Esophagus squamous epithelium (tissue), 5 donors: Measurements from ENCODE around the gene CLEC4G. TPM values are rescaled to one million over a fixed set of nuclear protein-coding genes. Genes with fewer than 3 reads are reported as not detected.

ENCODE experiments used
- DNase-seq: peaks from one replicate; lab custom pipeline; 2025; lab: John Stamatoyannopoulos, UW
- H3K27ac ChIP-seq, 4 donors: fragments of 200-600 bp; sonication (generic); one replicate each; pipeline ENCODE4 v1.5.1; 2016 to 2019; ENCODE audit warnings: mild to moderate bottlenecking in 1 of 4
- H3K27me3 ChIP-seq, 4 donors: fragments of 200-600 bp; sonication (generic); 1 replicate in 3 of 4; 2 replicates in 1 of 4; pipeline versions ENCODE4 v1.5.1 to v1.6.0; 2017 to 2021; ENCODE audit warnings: antibody characterized with exemption in 1 of 4
- H3K36me3 ChIP-seq, 3 donors: fragments of 200-600 bp; sonication (generic); one replicate each; pipeline ENCODE4 v1.5.1; 2016 to 2019
- H3K4me1 ChIP-seq, 3 donors: fragments of 200-600 bp; sonication (generic); one replicate each; pipeline ENCODE4 v1.5.1; 2017 to 2019
- H3K4me3 ChIP-seq, 4 donors: fragments of 200-600 bp; sonication (generic); 1 replicate in 3 of 4; 2 replicates in 1 of 4; pipeline ENCODE4 v1.5.1; 2016 to 2019; ENCODE audit warnings: mild to moderate bottlenecking in 2 of 4, moderate library complexity in 1 of 4
- H3K9me3 ChIP-seq, 3 donors: fragments of 200-600 bp; sonication (generic); one replicate each; pipeline ENCODE4 v1.5.1; 2016 to 2019
- CTCF ChIP-seq, 6 experiments: fragments of 450-650 bp in 4 of 6; fragments of 200-600 bp in 2 of 6; sonication (generic) in 2 of 6; IDR thresholded peaks; one replicate each; pipeline ENCODE4 v1.5.1; 2016 to 2019; ENCODE audit warnings: antibody characterized with exemption in 6 of 6, mild to moderate bottlenecking in 4 of 6, moderate library complexity in 4 of 6
- POLR2A ChIP-seq, 4 donors: fragments of 450-650 bp; IDR thresholded peaks; one replicate each; pipeline ENCODE4 v1.6.1; 2017; ENCODE audit warnings: antibody characterized with exemption in 4 of 4, mild to moderate bottlenecking in 4 of 4, moderate library complexity in 3 of 4
- WGBS, 2 donors: methylation state at CpG; one replicate each; pipeline ENCODE4 v1.1.5; 2018; 5-methylcytosine and 5-hydroxymethylcytosine counted together
- intact Hi-C: fragments of 100-400 bp; cut with DNase I; formaldehyde crosslinking; loops from one replicate; pipeline ENCODE4 v1.15.0; 2022
- total RNA-seq, 4 donors: library from RNA; depleted of rRNA; stranded (reverse); fragments of >200 nt; gene quantifications; one replicate each; pipeline ENCODE4 v1.1.0, GENCODE V29; 2016
- donor health status: DM: yes; HTN: yes; CAD: no.

Gene CLEC4G
- total RNA-seq, 4 donors from 2014 or later = 0.18 to 3.2 (median 1.1) TPM; not detected in 1

- WGBS, 2 donors = 78 to 97% methylated on average over 5 of the region's 9 CpGs
- H3K27ac ChIP-seq = no peak overlapping the region
- H3K4me3 ChIP-seq = no peak overlapping the region
- peaks cover 0 to 73% (median 3%) of the 10 kb centered on the region in 4 donors for H3K27me3 ChIP-seq
- no peaks in the 10 kb centered on the region for H3K9me3 ChIP-seq
- H3K36me3 ChIP-seq = no peaks in the 10 kb centered on the region
- DNase-seq = no peak
- H3K4me1 ChIP-seq = peaks cover 0 to 13% (median 0%) of the 10 kb centered on the region in 3 donors
- intact Hi-C loops = no loop called here
- TF ChIP-seq POLR2A (IDR thresholded peaks at IDR 0.05) (no peak), CTCF (IDR thresholded peaks at IDR 0.05) (no peak)
Measured at GRCh38 chr19:7775761-7776160, 43.9 kb upstream of the CLEC4G start.

GRCh38 chr19:7773841-7774240, 41.9 kb upstream of the CLEC4G start:
- Histone ChIP-seq H3K36me3 (no peaks in the 10 kb centered on the region), H3K9me3 (no peaks in the 10 kb centered on the region), H3K27ac (no peak overlapping the region), H3K4me1 (peaks cover 0 to 13% (median 0%) of the 10 kb centered on the region in 3 donors), H3K4me3 (no peak overlapping the region), H3K27me3 (peaks cover 0 to 70% (median 3%) of the 10 kb centered on the region in 4 donors)
- intact Hi-C loops = no loop called here
- 47 to 60% methylated on average over 3 of the region's 9 CpGs for WGBS, 2 donors
- DNase-seq = no peak
- TF ChIP-seq CTCF (IDR thresholded peaks at IDR 0.05) (no peak), POLR2A (IDR thresholded peaks at IDR 0.05) (no peak)

- DNase-seq = no peak
- peaks cover 0 to 13% (median 0%) of the 10 kb centered on the region in 3 donors for H3K4me1 ChIP-seq
- H3K4me3 ChIP-seq = no peak overlapping the region
- no peak overlapping the region for H3K27ac ChIP-seq
- H3K36me3 ChIP-seq = no peaks in the 10 kb centered on the region
- TF ChIP-seq CTCF (IDR thresholded peaks at IDR 0.05) = no peak
- no peak for TF ChIP-seq POLR2A (IDR thresholded peaks at IDR 0.05)
- H3K27me3 ChIP-seq = peaks cover 0 to 72% (median 3%) of the 10 kb centered on the region in 4 donors
- 12 to 23% methylated on average over 6 to 7 of the region's 8 CpGs for WGBS, 2 donors
- no peaks in the 10 kb centered on the region for H3K9me3 ChIP-seq
- intact Hi-C loops = no loop called here
Measured at GRCh38 chr19:7772752-7773291, 40.9 kb upstream of the CLEC4G start.

GRCh38 chr19:7771072-7771471, 39.2 kb upstream of the CLEC4G start:
- Histone ChIP-seq H3K27ac (no peak overlapping the region), H3K36me3 (no peaks in the 10 kb centered on the region), H3K4me1 (peaks cover 0 to 13% (median 0%) of the 10 kb centered on the region in 3 donors), H3K27me3 (peaks cover 0 to 74% (median 3%) of the 10 kb centered on the region in 4 donors), H3K4me3 (no peak overlapping the region), H3K9me3 (no peaks in the 10 kb centered on the region)
- no peak for TF ChIP-seq POLR2A (IDR thresholded peaks at IDR 0.05)
- no peak for TF ChIP-seq CTCF (IDR thresholded peaks at IDR 0.05)
- intact Hi-C loops = no loop called here
- DNase-seq = no peak
- WGBS, 2 donors = 52 to 64% methylated on average over 7 to 8 of the region's 8 CpGs

GRCh38 chr19:7769171-7769570, 37.3 kb upstream of the CLEC4G start:
- WGBS, 2 donors = 60 to 65% methylated on average over 2 of the region's 2 CpGs
- H3K27ac ChIP-seq = no peak overlapping the region
- no peak for DNase-seq
- intact Hi-C loops = no loop called here
- peaks cover 0 to 13% (median 0%) of the 10 kb centered on the region in 3 donors for H3K4me1 ChIP-seq
- H3K36me3 ChIP-seq = no peaks in the 10 kb centered on the region
- no peak overlapping the region for H3K4me3 ChIP-seq
- TF ChIP-seq POLR2A (IDR thresholded peaks at IDR 0.05) (no peak), CTCF (IDR thresholded peaks at IDR 0.05) (no peak)
- H3K27me3 ChIP-seq = peaks cover 0 to 80% (median 3%) of the 10 kb centered on the region in 4 donors
- no peaks in the 10 kb centered on the region for H3K9me3 ChIP-seq
